ENCODE measurements around the gene HORMAD1. TPM values are rescaled to one million over a fixed set of nuclear protein-coding genes. Genes with fewer than 3 reads are reported as not detected.
A peak's percentile ranks its signal among the peaks of the same experiment; 100 is the strongest.
"Not testable (repeated sequence)": the region's sequence is repeated elsewhere in the genome, so short reads cannot be mapped to it uniquely, and the experiment has no call there.

Gene HORMAD1, protein sequence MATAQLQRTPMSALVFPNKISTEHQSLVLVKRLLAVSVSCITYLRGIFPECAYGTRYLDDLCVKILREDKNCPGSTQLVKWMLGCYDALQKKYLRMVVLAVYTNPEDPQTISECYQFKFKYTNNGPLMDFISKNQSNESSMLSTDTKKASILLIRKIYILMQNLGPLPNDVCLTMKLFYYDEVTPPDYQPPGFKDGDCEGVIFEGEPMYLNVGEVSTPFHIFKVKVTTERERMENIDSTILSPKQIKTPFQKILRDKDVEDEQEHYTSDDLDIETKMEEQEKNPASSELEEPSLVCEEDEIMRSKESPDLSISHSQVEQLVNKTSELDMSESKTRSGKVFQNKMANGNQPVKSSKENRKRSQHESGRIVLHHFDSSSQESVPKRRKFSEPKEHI
- total RNA-seq, result 1 to 10 TPM in 2 of 3 donors, under 1 TPM in 1; 0.82 to 1.4 (median 1.3) TPM
- long read RNA-seq, donor 1, result 0 reads
- long read RNA-seq, donor 2, result 0 reads

DNA sequence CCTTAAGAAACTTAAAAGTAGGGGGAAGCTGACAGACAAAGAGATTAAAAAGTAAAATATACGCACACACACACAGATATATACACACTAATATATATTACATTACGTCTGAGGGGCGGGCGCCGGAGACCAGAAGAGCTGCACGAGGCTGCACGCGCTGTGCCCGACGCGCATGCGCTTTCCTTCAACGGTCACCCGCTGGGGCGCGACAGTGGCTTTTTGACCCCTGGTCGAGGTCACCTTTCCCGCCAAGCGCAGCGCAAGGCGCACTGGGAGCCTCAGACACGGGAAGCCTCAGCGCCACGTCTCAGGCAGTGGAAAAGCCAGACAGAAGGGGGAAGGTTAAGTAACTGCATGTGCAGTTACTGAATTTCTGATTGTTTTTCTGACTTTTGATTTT, at the start of gene HORMAD1:
TSS of gene HORMAD1 (minus strand) at position 193 of the 400 bp plus-strand sequence. CDS start 1,390 bp downstream, outside the sequence.
- intact Hi-C loops (cut with DNase I, micrococcal nuclease), result no loop called here
- no peak within 1 kb of the TSS for H3K4me3 ChIP-seq

DNA sequence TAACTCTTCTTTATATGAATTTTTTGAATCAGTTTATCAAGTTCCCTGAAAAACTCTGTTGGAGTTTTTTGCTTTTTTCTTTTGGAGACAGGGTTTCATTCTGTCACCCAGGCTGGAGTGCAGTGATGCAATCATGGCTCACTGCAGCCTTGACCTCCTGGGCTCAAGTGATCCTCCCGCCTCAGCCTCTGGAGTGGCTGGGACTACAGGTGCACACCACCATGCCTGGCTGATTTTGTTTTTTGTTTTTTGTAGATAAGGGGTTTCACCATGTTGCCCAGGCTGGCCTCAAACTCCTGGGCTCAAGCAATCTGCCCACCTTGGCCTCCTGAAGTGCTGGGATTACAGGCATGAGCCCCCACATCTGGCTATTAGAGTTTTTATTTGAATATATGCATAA, 47.0 kb upstream of the HORMAD1 start:
- DNase-seq; ATAC-seq; intact Hi-C loops (cut with DNase I, micrococcal nuclease); H3K9me3 ChIP-seq; H3K36me3 ChIP-seq (ENCODE audit: low read depth); H3K4me3 ChIP-seq: not testable (repeated sequence)
- peaks cover 12% of the 10 kb centered on the region for H3K4me1 ChIP-seq (ENCODE audit: low read depth)

More for the DNA sequence above, at the start of gene HORMAD1:
- DNase-seq (no peak), ATAC-seq (no peak)
- no peaks in the 10 kb centered on the region for H3K9me3 ChIP-seq
- H3K36me3 ChIP-seq (ENCODE audit: low read depth), result no peaks in the 10 kb centered on the region
- TF ChIP-seq, protein P1, sequence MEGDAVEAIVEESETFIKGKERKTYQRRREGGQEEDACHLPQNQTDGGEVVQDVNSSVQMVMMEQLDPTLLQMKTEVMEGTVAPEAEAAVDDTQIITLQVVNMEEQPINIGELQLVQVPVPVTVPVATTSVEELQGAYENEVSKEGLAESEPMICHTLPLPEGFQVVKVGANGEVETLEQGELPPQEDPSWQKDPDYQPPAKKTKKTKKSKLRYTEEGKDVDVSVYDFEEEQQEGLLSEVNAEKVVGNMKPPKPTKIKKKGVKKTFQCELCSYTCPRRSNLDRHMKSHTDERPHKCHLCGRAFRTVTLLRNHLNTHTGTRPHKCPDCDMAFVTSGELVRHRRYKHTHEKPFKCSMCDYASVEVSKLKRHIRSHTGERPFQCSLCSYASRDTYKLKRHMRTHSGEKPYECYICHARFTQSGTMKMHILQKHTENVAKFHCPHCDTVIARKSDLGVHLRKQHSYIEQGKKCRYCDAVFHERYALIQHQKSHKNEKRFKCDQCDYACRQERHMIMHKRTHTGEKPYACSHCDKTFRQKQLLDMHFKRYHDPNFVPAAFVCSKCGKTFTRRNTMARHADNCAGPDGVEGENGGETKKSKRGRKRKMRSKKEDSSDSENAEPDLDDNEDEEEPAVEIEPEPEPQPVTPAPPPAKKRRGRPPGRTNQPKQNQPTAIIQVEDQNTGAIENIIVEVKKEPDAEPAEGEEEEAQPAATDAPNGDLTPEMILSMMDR (IDR thresholded peaks at IDR 0.05), result no peak
- H3K4me1 ChIP-seq (ENCODE audit: low read depth), result no peaks in the 10 kb centered on the region

DNA sequence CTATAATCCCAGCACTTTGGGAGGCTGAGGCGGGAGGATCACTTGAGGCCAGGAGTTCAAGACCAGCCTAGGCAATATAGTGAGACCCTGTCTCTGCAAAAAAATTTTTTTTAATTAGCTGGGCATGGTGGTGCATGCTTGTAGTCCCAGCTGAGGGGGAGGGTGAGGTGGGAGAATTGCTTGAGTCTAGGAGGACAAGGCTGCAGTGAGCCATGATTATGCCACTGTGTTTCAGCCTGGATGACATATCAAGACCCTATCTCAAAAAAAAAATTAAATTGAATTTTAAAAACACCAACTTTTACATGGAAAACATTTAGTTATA, 45.2 kb upstream of the HORMAD1 start:
- DNase-seq; H3K4me3 ChIP-seq; H3K36me3 ChIP-seq (ENCODE audit: low read depth); H3K9me3 ChIP-seq; intact Hi-C loops (cut with DNase I, micrococcal nuclease); ATAC-seq: not testable (repeated sequence)
- H3K4me1 ChIP-seq (ENCODE audit: low read depth), result peaks cover 12% of the 10 kb centered on the region

DNA sequence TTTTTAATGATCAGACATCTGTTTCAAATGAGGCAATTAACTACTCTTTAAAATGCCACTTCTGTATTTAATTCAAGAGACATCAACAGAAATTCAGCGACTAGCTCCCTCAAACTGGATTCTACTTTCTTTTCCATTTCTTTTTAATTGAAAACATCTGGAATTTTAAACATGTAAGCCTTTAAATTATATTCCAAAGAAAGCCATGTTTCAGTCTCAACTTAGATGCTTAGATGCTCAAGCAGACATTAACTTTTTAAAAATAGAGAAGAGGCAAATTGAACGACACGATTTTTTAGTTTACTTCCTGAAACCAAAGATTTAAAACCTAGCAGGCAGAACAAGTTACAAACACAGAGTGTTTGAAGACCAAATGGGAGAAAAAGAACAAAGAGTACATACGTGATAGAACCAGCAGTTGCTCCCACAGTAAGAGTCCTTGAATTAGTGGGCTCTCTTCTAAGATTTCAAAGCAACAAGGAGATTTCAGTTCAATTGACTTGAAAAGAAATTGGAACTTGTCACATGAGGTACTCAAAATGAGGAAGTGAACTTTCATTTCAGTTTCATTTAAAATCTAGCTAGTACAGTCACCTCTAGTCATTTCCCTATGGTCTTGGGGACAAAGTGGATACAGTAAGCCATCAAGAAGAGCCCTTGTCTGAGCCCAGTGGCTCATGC, 44.7 kb upstream of the HORMAD1 start, which contains the start of gene CTSS:
TSS of gene CTSS (minus strand) at position 483 of the 681 bp plus-strand sequence. CDS start 1,015 bp downstream, outside the sequence.
- DNase-seq (no peak), ATAC-seq (peak; percentile 93)
- no peaks in the 10 kb centered on the region for H3K9me3 ChIP-seq
- intact Hi-C loops (cut with DNase I, micrococcal nuclease), result no loop called here
- H3K4me1 ChIP-seq (ENCODE audit: low read depth), result peaks cover 9% of the 10 kb centered on the region
- TF ChIP-seq, protein P1 (IDR thresholded peaks at IDR 0.05), result no peak
- H3K36me3 ChIP-seq (ENCODE audit: low read depth), result no peaks in the 10 kb centered on the region
- peak within 1 kb of the TSS; percentile 13 for H3K4me3 ChIP-seq

DNA sequence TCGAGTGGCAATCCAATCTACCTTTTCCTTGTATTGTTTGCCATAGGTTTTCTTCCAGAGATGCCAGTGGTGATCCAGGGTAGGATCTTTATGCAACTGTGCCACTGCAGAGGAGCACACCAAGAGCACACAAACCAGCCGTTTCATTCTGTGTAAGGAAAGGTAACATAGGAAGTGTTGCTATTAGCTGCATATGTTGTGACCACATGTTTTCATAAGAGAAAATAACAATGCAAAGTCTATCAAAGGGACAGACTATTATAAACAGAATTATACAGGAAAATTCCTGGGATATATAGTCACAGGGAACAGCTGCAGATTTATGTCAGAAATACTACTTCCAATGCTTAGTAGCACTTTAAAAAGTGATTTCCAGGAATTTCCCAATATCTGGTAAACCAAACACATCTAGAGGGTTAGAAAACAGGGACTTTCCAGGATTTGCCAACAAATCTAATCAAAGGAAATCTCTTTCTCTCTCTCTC, 44.0 kb upstream of the HORMAD1 start:
- Histone ChIP-seq H3K9me3 (no peaks in the 10 kb centered on the region), H3K36me3 (ENCODE audit: low read depth) (no peaks in the 10 kb centered on the region)
- intact Hi-C loops (cut with DNase I, micrococcal nuclease), result no loop called here

DNA sequence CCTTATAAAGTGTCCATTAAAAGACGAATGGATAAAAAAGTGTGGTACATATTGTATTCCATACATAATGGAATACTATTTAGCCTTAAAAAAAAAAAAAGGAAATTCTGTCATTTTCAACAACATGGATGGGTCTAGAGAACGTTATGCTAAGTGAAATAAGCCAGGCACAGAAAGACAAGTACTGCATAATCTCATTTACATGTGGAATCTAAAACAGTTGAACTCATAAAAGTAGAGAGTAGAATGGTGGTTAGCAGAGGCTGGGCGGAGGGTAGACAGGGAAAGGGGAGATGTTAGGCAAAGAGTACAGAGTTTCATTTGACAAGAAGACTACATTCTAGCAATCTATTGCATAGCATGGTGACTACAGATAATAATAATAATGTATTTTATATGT, 42.3 kb upstream of the HORMAD1 start:
- intact Hi-C loops (cut with DNase I, micrococcal nuclease), result no loop called here
- no peaks in the 10 kb centered on the region for H3K9me3 ChIP-seq
- H3K4me3 ChIP-seq, result no peak overlapping the region
- no peak for DNase-seq
- peaks cover 9% of the 10 kb centered on the region for H3K4me1 ChIP-seq (ENCODE audit: low read depth)
- no peak for ATAC-seq
- TF ChIP-seq, protein P1 (IDR thresholded peaks at IDR 0.05), result no peak
- H3K36me3 ChIP-seq (ENCODE audit: low read depth), result no peaks in the 10 kb centered on the region

More for the DNA sequence above, 44.0 kb upstream of the HORMAD1 start:
- Histone ChIP-seq H3K4me1 (ENCODE audit: low read depth) (peaks cover 9% of the 10 kb centered on the region), H3K4me3 (no peak overlapping the region)
- ATAC-seq (peak; percentile 75), DNase-seq (no peak)
- TF ChIP-seq, protein P1 (IDR thresholded peaks at IDR 0.05), result no peak

Measured in mucosa of descending colon (tissue), 3 donors.